ENCODE results near the gene PPM1H.

The PPM1H gene

DNA sequence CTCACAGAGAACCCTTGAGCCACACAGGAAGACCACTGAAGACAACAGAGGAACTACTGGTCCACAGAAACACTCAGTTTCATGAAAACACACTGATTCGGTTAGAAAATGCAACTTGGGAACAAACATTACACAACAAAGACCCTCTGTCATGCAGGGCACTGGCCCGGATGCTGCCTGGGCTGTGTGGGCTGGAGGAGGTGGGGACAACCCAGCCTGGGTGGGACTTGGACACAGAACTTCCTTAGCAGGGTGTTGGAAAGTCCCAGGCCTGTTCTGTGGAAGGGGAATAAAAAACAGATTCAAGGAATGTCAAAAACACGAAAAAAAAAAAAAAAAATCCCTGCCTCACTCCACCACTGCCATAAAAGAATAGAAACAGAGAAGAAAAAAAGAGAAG is 287.4 kb downstream of the PPM1H start:
- DNase-seq (ENCODE audit: low spot score), result peak; percentile 72

DNA sequence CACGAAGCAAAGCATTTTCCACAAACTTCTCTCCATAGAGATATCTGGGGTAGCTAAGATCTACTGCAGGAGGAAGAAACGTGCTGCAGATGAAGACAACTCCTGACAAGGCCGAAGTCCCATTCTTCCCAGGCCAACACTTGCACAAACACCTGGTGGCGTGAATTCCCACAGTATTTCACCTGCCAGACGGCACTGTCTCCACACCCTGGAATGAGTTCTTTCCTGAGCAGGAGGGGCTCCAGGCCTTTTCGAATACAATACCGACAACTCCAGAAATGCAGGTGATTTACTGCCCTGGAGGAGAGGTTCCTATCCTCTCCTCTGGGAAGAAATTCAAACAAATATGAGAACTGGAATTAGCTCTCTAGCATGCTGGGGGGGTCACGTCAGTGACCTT is 288.4 kb downstream of the PPM1H start:
- no peak for DNase-seq (ENCODE audit: low spot score)

DNA sequence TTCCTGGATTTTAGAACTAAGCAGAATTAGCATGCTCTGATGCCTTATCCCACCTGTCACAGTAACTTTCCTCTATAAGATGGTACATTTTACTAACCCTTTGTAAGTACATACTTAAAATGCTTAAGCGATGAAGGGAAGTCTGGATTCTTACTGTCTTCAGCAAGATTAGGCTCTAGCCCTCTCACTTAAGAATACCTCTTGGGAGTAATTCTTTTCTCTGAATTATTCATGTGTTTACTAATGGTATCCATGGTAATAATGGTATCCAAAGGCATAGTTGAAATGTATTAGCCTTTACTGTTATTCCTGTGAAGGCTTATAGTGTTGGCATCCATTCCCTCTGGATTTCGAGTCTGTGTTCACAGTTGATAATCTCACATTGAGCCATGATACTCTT is 291.5 kb downstream of the PPM1H start:
- no peak for DNase-seq (ENCODE audit: low spot score)

DNA sequence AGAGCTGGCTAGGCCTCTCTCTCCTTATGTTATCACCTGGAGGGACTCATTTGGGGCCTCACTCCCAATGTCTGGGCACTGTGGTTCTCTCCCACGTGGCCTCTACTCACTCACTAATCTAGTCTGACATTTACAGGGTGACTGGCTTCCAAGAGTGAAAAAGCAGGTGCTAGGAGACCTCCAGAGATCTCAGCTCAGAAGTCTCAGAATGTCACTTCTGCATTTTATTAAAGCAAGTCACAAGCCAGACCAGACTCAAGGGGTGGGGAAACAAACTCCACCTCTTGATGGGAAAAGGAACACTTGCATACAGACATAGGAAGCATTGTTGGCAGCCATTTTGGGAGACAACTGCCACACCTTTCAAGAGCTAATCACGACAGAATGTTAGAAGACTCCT is 292.5 kb downstream of the PPM1H start:
- no peak for DNase-seq (ENCODE audit: low spot score)

DNA sequence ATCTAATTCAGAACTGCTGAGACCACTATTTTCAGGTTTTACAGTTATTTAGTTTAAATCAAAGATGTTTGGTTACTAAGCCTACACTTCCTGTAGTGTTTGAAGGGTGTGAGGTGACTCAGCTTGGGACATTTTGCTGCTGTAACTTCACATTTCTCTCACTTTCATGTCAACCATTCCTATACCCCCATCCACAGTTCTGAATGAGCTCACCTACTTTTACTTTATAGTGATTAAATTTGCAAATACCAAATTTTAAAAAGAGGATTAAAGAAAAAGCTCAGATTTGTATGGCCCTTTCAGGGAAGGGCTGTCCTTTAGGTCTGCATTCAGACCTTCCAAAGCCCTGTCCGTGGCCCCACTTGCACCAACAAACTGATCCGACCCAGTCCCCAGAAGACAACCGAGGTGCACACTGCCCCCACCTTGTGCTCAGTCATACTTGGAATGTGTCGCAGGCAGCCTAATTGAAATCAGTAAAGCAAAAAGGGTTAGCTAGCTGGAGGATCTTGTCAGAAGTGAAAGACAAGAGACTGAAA is 294.0 kb downstream of the PPM1H start:
- DNase-seq (ENCODE audit: low spot score), result no peak

DNA sequence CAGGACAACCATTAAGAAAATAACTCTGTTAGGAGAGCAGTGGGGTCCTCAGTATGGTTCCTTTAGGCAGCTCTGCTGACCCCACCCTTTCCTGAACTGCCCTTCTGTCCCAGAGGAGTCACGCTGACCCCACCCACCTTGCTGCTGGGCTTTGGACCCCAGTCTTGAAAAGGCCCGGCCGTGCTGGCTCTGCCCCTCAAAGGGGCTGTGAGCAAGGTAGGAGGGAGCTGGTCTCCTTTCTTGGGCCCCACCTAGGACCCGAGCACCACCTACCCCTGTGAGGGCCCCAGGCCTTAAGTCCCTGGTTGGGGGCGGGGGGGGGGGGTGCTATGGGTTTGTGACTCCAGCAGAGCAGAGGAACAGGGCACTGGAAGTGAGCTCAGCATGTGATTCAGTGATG is 297.3 kb downstream of the PPM1H start:
- DNase-seq (ENCODE audit: low spot score), result no peak

DNA sequence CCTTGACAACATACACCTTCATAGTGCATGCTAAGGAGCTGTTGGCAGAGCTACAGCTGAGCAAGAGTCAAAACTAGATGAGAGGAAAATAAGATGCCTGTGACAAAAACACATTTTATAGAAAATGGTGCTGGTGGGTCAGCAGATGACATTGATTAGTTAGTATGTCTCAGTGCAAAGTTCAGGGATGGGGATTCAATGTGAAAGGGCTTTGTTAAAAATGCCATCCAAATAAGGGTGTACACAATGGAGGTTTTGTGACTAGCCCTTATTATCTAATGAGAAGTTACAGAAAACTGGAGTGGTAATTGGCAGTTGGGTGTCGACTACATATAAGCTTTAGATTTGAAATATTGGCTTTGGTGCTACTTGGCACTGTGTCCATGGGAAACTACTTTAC is 299.3 kb downstream of the PPM1H start:
- DNase-seq (ENCODE audit: low spot score), result no peak

DNA sequence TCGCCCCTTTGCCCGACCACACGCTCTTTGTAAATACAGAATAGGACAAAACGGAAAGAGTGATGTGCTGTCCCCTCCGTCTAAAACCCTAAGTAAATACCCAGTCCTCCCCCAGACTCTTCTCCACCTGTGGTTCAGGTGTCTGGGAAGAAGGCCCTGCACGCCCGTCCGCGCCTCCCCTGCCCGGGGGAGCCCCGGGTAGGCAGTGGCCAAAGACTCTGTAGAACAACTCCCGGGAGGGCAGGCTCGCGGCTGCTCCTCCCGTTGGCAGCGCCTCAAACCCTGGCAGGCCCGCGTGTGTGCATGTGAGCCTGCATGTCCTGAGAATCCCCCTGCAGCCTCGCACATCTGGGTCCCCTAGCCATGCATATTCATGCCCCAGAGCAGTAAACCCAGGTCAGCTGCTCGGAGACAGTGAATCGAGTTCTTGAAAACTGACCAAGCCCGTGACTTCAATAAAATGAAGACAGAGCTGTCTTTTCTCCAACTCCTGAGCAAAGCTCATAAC is 302.5 kb downstream of the PPM1H start:
- peak; percentile 61 for DNase-seq (ENCODE audit: low spot score)

DNA sequence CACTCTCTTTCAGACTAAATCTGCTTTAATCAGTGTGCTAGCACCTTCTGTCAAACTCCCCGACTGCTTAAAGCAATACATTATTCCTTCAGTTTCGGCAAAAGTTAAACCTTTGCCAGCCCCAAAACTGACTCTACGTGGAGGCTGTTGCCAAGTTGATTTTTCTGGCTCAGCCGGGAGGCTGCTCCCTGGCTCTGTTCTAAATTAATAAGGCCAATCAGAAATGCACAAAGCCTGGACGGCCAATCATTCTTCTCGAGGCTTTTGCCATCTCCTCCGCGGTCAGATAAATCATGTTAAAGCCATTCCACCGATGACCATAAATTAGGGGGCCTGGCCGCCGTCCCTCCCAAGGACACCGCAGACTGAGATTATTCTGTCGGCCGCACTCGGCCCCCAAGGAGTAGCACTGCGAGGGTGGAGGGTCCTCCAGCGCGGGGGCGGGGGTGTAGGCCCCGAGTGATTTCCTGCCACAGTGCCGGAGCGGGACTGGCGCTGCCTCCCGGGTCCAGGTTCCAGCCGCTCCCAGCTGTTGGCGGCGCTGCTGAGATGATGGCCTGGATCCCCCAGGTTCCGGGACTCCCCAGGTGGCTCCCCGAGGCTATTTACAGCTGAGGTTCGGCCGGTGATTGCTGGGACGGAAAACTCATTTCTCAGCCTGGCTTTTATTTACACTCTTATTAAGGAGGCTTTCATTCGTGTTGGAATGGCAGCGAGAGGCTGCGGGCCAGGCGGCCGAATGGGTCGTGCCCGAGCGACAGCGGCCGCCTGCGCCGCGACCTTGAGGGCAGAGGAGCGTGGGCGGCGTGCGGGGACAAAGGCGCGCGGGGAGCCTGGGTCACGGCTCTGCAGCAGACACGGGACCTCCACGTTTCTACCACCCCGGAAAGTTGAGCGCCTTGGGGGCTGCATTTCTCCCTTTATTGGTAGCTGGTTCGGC is 303.2 kb downstream of the PPM1H start:
- peak; percentile 71 for DNase-seq (ENCODE audit: low spot score)

DNA sequence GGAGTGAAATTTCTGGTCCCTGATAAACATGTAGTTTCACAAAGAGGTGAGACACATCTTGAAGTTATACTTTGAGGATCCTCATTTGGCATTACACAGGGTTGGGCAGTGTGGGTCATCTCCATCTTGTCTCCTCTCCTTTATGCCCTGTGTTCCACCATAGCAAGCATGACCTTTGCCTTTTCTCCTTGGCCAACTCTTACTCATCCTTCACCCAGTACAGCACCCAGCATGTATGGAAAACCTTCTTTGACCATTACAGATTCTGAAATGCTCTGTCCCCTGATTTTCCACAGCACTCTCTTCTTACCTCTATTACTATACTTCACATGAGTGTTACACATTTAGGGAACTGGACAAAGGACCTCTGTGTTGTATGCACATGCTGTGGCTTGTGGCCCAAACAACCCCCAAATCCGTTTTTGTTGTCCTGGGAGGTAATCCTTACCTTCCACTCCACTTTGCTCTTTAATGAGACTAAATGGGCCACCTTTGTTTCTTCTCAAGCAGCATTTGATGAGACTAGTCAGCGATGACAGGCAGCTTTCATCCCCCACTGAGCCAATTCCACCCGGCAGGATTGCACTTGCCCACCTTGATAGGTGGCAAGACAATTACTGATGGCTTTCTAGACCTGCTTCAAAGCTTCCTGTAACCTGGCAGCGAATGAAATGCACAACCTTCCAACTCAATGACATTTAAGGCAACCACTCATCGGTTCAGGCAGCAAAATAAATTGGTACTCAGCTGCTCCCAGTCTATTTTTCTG is 304.8 kb downstream of the PPM1H start:
- DNase-seq (ENCODE audit: low spot score), result no peak

DNA sequence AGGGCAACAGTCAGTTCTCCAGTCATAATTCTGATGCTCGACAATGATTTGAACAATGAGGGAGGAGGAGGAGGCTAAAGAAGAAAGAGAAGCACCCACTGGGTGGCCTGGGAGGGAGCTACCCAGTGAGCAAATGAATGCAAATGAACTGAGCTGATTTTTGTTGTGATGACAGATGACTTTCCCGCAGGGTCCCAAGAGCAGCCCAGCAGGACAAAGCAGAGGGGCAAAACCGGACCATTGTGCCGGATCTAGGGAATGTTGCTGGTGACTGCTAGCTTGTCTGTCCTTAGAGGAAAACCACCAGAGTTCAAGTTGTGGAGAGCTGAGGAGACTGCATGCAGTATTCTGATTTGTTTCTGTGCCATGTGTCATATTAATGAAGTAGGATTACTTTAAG is 305.5 kb downstream of the PPM1H start:
- no peak for DNase-seq (ENCODE audit: low spot score)

DNA sequence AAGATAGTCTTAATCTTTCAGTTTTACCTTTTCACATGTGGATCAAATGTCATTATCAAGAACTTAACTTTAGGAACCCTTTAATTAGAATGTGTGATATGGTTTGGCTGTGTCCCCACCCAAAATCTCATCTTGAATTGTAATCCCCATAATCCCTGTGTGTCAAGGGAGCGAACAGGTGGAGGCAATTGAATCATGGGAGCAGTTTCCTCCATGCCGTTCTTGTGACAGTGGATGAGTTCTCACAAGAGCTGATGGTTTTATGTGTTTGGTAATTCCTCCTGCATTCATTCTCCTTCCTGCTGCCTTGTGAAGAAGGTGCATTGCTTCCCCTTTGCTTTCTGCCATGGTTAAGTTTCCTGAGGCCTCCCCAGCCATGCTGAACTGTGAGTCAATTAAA is 307.8 kb downstream of the PPM1H start:
- DNase-seq (ENCODE audit: low spot score), result no peak

DNA sequence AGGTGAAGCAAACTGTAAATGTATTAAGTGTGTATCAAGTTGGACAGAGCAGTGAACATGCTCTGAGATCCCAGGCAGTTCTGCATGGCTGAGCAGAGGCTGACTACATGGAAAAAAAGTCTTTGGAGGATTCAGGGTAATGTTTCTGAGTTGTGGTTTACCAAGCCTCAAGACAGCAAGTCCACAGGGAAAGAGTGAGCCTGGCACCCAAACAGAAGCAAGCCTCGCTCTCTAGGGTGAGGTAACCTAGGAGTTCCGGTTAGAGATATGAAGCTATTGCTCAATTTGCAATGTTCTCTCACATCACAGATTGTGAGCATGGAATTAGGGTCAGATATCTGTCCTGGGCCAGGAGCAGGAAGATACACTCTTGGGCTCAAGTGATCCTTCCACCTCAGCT is 309.7 kb downstream of the PPM1H start:
- DNase-seq (ENCODE audit: low spot score), result no peak

DNA sequence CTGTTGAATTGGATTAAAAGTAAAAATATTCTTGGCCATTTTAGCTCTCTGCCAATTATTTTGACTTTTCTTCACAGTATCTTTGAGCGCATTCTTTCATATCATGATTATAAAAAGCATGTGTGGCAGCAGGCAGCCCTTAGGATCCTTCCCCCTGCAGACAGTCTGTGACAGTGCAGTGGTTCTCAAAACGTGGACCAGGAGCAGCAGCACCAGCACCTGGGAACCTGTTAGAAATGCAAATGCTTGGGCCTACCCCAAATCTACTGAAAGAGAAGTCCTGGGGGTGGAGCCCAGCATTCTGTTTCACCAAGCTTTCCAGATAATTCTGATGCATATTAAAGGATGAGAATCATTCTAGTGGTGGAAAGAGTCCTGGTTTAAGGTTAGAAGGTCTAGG is 312.8 kb downstream of the PPM1H start:
- DNase-seq (ENCODE audit: low spot score), result no peak

DNA sequence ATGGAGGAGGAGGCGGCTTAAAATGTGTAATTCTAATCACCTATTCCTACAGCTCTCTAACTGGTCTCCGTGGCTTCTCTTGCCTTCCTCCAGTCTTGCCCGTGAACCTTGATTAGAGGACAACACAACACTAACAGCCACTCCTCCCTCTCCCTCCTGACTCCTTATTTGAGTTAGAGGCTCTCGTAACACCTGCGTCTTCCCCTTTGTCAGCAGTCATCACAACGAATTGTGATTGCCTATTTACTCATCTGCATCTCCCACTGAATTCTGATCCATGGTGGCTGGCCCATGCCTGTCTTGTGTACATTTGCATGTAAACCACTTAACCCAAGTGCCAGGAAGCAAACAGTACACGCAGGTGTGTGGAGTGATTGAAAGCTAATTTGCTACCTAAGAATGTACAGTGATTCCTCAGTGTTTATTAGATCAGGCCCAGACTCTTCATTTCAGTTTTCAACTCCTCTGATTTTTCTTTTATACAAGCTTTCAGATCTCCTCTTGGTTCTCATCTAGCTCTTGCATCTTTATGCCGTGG is 313.8 kb downstream of the PPM1H start:
- DNase-seq (ENCODE audit: low spot score), result no peak

DNA sequence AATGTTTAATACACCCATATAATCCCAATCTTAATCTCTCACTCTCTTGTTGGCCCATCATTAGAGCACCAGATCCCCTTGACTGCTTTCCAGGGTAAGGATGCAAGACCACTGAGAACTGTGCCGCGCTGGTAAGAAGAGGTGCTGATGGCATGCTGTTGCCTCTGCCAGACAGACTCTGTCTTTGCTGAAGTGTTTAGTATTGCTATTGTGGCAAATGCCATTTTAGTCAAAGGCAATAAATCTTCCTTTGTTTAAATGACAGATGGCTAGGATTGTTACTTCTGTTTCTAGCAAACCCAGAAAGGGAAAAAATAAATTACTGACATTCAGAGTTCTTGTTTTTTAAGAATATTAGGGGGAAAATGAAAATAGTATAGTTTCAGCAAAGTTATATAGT is 316.0 kb downstream of the PPM1H start:
- DNase-seq (ENCODE audit: low spot score), result peak; percentile 26

DNA sequence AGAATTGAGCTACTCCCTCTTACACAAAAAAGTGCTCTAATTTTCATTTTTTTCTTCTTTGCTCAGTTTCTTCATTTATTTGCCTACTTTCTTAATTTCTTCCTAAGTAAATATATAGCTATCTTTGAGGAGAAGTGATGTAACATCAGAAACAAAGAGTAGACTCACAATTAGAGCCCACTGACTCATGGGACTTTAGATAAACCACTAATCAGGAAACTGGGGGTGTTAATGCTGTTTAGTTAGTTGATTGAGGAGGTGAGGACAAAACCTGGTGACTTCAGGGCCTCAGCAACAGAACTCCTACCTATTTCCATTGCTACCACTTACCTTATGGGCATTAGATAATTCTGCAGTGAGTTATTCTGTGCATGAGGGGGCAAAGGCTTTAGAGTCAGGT is 316.6 kb downstream of the PPM1H start:
- no peak for DNase-seq (ENCODE audit: low spot score)

DNA sequence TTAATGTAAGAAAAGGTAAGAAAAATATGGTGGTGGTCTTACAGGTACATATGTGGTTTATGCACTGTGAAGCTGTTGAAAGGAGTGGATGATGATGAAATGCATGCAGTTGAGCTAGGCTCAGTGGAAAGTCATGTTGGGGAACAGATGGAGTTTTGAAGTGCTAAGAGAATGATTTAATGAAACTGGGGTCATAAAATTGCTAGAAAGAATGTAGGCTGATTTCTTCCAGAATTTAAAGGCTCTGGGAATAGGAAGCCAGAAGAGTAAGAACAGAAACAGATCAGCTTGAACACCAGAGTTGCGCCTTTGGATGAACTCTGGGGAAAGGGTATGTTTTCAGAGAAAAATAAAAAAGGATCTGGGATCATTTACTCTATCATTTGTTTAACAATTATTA is 321.9 kb downstream of the PPM1H start:
- no peak for DNase-seq (ENCODE audit: low spot score)

DNA sequence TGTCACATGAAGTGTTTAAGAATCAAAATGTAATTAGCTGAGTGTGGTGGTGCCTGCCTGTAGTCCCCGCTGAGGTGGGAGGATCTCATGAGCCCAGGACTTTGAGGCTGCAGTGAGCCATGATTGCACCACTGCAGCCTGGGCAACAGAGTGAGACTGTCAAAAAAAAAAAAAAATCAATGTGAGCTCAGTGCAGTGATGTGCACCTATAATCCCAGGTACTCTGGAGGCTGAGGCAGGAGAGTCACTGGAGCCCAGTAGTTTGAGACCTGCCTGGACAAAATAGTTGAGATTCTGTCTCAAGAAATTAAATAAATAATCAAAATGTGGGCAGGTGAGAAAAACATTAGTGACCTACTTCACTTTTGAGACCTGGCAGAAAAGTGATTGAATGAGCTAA is 328.3 kb downstream of the PPM1H start:
- no peak for DNase-seq (ENCODE audit: low spot score)

DNA sequence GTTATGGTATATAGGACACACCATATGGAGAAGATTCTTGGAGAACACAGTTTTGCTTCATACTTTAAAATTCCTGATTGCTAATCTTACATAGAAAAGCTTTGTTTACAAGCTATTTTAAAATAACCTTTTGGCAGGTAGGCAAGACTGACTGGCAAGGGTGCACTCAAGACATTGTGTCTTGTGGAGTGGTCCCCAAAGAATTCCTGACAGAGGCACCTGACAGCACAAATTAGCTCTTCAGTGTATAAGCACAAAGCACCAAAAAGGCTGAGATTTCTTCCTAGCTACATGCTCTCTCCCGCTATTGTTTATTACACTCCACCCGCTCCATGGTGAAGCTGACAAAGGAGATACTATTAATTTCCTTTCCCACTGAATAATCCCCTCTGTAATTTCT is 329.0 kb downstream of the PPM1H start:
- no peak for DNase-seq (ENCODE audit: low spot score)

DNA sequence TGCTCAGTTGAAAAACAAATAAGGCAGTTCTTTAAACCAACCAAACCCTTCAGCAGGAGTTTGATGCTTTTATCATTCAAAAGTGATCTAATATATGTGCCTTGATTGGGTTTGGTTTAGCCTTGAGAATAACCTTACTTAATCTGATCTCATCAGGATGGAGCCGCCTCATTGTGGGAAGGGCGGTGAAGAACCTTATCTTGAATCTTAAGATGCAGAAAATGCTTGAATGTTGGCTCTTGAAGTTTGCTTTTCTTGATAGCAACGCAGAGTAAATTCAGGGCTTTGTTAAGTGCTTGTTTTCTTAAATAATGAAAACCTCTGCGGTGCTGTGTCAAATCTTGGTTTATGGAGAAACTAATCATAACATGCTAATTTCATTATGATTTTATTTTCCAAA is 330.1 kb downstream of the PPM1H start:
- no peak for DNase-seq (ENCODE audit: low spot score)

DNA sequence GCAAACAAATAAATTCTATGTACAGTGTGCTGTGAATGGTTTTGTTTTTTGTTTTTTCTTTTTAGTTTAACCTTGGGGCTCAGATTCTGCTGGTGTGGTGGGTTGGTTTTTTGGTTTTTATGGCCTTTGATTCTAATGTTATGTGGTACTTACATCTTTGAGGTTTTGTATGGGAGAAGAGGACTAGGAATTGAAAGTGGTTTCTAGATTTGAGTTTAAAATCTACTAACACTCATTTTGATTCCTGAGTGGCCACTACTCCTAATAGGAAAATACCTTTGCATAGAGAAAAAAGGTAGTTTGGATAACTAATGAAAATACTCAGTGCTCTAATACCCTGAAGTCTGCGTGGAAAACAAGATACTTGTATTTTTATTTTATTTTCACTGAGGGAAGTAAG is 330.6 kb downstream of the PPM1H start:
- no peak for DNase-seq (ENCODE audit: low spot score)

DNA sequence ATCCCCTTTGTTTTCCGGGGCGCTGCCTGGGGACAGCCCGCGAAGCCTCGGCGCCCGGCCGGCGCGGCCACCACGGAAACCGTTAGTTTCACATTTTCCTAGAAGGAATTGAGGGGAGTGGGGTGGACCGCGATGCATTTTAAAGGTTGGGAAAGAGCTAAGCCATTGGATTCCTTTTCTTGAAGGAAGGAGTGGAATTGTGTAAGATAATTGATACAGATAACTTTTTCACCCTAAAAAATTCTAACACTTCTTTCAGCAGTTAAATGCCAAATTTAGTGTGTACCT is 331.2 kb downstream of the PPM1H start:
- DNase-seq (ENCODE audit: low spot score), result no peak

Data from Ammon's horn (tissue), 1 donor.